Measurements from ENCODE around the gene TLCD3B. TPM values are rescaled to one million over a fixed set of nuclear protein-coding genes. Genes with fewer than 3 reads are reported as not detected.

TLCD3B gene
- 0.11 and 0.26 TPM in 2 replicates for total RNA-seq

DNA sequence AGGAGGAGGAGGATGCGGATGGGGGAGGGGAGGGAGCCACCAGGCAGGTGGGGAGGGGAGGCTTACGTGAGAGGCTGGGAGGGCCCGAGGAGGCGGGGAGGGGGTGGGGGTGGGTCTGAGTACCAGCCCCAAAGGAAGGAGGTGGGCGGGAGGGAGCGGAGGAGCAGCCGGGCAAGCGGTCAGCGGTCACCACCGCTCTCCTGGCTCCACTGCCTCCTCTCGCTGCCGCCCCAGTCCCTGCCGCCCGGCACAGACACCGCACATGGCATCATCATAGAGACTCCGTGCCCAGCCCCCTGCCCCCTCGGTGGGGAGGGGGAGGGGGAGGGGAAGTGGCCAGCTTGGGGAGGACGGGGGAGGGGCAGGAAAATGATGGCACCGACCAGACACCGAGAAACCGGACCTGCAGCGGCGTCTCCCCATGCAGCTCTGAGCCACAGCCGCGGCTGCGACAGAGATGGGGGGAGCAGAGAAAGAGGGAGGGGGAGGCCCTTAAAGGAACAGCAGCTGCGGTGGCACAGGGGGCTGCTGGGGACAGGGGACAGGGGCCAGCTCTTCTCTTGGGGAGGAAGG is at the start of gene TLCD3B:
Gene TLCD3B (minus strand): TSS at position 431 of the 573 bp plus-strand sequence. CDS start 744 bp downstream, outside the sequence.

DNA sequence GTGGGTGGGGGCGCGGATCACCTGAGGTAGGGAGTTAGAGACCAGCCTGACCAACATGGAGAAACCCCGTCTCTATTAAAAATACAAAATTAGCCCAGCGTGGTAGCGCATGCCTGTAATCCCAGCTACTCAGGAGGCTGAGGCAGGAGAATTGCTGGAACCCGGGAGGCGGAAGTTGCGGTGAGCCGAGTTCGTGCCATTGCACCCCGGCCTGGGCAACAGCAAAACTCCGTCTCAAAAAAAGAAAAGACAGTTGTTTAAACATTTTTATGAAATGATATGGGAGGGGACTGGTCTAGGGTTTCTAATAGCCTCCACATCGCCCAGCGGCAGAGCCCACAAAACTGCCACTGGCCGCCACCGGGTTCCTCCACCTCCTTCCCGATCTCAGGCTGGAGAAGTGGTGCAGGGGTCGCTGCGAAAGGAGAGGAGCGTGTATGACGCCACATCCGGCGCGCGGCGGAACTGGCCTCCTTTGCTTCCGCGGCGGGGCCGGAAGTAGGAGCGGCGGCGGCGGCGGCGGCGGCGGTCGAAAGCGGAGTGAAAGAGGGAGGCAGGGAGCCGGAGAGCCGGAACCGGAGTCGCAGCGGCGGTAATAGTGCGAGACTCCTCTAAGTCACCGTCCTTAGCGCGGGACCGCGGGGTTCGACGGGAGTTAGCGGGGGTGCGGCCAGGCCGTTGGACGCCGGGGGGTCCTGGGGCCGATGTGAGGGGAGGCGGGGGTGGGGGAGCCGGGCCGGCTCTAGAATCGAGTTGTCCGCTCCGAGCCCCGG is 44.6 kb upstream of the TLCD3B start, which contains the start of gene PPP4C:
Gene PPP4C (plus strand): TSS at position 492 of the 773 bp plus-strand sequence. CDS start 384 bp downstream, outside the sequence.

GRCh38 chr16:30065102-30065942 is 34.3 kb upstream of the TLCD3B start, which contains the start of gene ALDOA:
Gene ALDOA, plus strand, starts transcription at chr16:30065760. Its CDS starts 1,138 bp downstream, at chr16:30066898.

GRCh38 chr16:30022887-30023286 is 8.2 kb downstream of the TLCD3B start, which contains the start of gene C16orf92:
Gene C16orf92, plus strand, starts transcription at chr16:30023198. Its CDS starts 143 bp downstream, at chr16:30023341.

GRCh38 chr16:30010844-30011713 is 20.0 kb downstream of the TLCD3B start, which contains the start of gene DOC2A:
Gene DOC2A, minus strand, starts transcription at chr16:30011027. Its CDS starts 805 bp downstream, at chr16:30010222.

DNA sequence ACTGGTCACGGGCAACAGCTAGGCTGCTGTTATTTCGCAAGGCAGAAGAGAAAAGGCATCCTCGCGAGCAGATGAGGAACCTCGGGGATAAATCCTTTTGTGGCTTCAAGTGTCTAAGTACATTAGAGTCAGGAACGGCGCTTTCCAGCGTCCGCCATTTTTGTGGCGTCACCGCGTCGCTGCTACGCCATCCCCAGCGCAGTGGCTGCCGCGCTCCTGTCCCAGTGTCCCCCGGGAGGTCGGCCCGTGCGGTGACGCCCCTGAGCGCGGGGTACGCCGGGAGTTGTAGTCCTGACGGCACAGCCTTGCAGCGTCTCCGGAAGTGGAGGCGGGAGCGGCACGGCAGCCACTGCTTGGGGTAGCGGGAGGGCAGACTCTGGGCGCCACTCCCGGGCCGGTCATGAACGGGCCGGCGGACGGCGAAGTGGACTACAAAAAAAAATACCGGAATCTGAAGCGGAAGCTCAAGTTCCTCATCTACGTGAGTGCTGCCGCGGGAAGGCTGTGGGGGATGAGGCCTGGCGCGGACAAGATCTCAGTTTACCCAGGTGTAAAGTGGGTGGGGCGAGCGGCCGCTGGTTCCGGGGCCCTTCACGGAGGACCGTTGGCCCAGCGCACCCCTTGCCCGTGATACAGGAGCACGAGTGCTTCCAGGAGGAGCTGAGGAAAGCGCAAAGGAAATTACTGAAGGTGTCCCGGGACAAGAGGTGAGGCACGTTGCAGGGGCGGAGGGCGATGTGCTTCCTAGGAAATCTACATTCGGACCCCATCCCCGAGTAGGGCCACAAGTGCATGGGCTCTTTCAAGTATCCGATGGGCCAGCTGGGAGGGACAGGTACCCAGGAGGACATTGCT is 34.9 kb downstream of the TLCD3B start, which contains the start of gene INO80E:
Gene INO80E (plus strand): TSS at position 331 of the 855 bp plus-strand sequence. CDS start 70 bp downstream, at position 401.

DNA sequence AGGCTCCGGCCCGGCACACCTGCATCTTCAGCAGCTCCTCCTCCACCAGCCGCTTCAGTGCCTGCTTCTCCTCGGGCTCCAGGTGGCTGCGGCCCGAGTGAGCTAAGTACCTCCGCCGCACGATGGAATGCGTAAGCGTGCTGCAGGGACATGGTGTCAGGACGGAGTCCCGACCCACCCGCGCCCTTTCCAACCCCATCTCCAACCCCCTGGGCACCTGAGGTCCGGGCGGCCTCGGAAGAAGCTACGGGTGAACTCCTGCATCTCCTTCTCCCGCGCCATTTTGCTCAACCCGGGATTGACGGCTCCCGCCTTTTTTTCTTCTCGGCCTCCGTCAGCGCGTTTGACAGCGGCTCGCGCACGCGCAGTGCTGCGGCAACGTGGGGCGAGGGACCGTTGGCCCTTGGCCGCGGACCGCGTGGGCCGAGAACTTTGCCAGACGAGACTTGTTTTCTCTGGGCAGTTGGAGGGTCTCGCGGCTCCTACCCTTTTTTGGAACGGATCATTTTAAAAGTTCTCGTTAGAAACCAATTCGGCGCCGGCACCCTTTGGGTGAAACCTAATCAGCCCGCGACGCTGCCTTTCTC is 35.7 kb downstream of the TLCD3B start, which contains the start of gene HIRIP3:
Gene HIRIP3 (minus strand): TSS at position 294 of the 587 bp plus-strand sequence. CDS start 12 bp downstream, at position 282.

Other genes with a start within 250 kb of the TLCD3B start
- gene KIF22, start 240.5 kb downstream of the TLCD3B start, total RNA-seq: 14.9 and 21.0 TPM in 2 replicates
- gene MAZ, start 224.7 kb downstream of the TLCD3B start, total RNA-seq: 139 and 158 TPM in 2 replicates
- gene PRRT2, start 219.1 kb downstream of the TLCD3B start, total RNA-seq: 2.4 and 3.5 TPM in 2 replicates
- gene PAGR1, start 215.1 kb downstream of the TLCD3B start, total RNA-seq: 13.7 and 18.3 TPM in 2 replicates
- gene MVP, start 210.8 kb downstream of the TLCD3B start, total RNA-seq: 249 and 324 TPM in 2 replicates
- gene CDIPT, start 168.0 kb downstream of the TLCD3B start, total RNA-seq: 81.8 and 83.9 TPM in 2 replicates
- gene SEZ6L2, start 131.7 kb downstream of the TLCD3B start, total RNA-seq: 1.8 and 2.6 TPM in 2 replicates
- 3.1 and 4.8 TPM in 2 replicates for gene ASPHD1, start 130.8 kb downstream of the TLCD3B start, total RNA-seq
- gene KCTD13, start 105.0 kb downstream of the TLCD3B start, total RNA-seq: 11.3 and 12.0 TPM in 2 replicates
- 74.1 and 77.0 TPM in 2 replicates for gene TMEM219, start 69.2 kb downstream of the TLCD3B start, total RNA-seq
- 32.4 and 35.7 TPM in 2 replicates for gene TAOK2, start 57.4 kb downstream of the TLCD3B start, total RNA-seq
- gene HIRIP3, start 35.7 kb downstream of the TLCD3B start, total RNA-seq: 4.1 and 5.4 TPM in 2 replicates
- gene INO80E, start 35.0 kb downstream of the TLCD3B start, total RNA-seq: 26.7 and 26.9 TPM in 2 replicates
- gene DOC2A, start 20.2 kb downstream of the TLCD3B start, total RNA-seq: under 0.01 and 0.13 TPM in 2 replicates
- not detected in 2 replicates for gene C16orf92, start 8.1 kb downstream of the TLCD3B start, total RNA-seq
- gene ALDOA, start 34.5 kb upstream of the TLCD3B start, total RNA-seq: 828 and 846 TPM in 2 replicates
- gene PPP4C, start 44.7 kb upstream of the TLCD3B start, total RNA-seq: 144 and 150 TPM in 2 replicates
- gene TBX6, start 60.7 kb upstream of the TLCD3B start, total RNA-seq: 0.11 and 0.39 TPM in 2 replicates
- 18.7 and 24.6 TPM in 2 replicates for gene YPEL3, start 64.9 kb upstream of the TLCD3B start, total RNA-seq
- gene GDPD3, start 82.3 kb upstream of the TLCD3B start, total RNA-seq: 0.54 and 1.4 TPM in 2 replicates
- 63.0 and 74.6 TPM in 2 replicates for gene MAPK3, start 91.9 kb upstream of the TLCD3B start, total RNA-seq
- gene CORO1A, start 152.3 kb upstream of the TLCD3B start, total RNA-seq: 1.2 and 1.3 TPM in 2 replicates
- 25.1 and 63.9 TPM in 2 replicates for gene BOLA2B, start 162.4 kb upstream of the TLCD3B start, total RNA-seq
- gene SLX1A, start 162.6 kb upstream of the TLCD3B start, total RNA-seq: 11.6 and 14.0 TPM in 2 replicates
- 2.8 and 3.1 TPM in 2 replicates for gene SULT1A3, start 168.0 kb upstream of the TLCD3B start, total RNA-seq
- 1.9 and 4.1 TPM in 2 replicates for gene NPIPB13, start 217.2 kb upstream of the TLCD3B start, total RNA-seq

All from articular chondrocyte of knee joint (primary cell).